Endothelial cell of umbilical vein (primary cell): ENCODE measurements around the gene SUSD5. TPM values are rescaled to one million over a fixed set of nuclear protein-coding genes. Genes with fewer than 3 reads are reported as not detected.

Source experiments
- BruUV-seq: library from RNA; stranded (reverse); fragments of 400-500 nt; replicated peaks from 2 replicates; lab custom pipeline; 2021; lab: Mats Ljungman, UMichigan
- CTCF ChIA-PET: fragments of 300-600, 350-600 bp; sonication (Branson Sonifier 250); formaldehyde crosslinking; loops from one replicate; lab custom pipeline; 2021; ENCODE audit warnings: antibody characterized with exemption, inconsistent platforms; lab: Charles Lee
- POLR2A ChIA-PET: fragments of 300-600, 350-600 bp; sonication (Branson Sonifier 250); formaldehyde crosslinking; loops from one replicate; lab custom pipeline; 2021; ENCODE audit warnings: antibody characterized with exemption, inconsistent platforms; lab: Charles Lee
- DNase-seq: peaks from one replicate; pipeline ENCODE4 v3.0.0-alpha.2; 2011; ENCODE audit warnings: low read depth, low spot score
- FAIRE-seq: peaks from 2 replicates; lab custom pipeline; 2011; peaks lifted over from hg19 to GRCh38; lab: Jason Lieb, UNC
- H2AFZ ChIP-seq: 2 replicates; pipeline ENCODE4 v1.6.0; 2012; ENCODE audit warnings: low read depth, low read length, control low read depth, inconsistent platforms
- H3K27ac ChIP-seq: 2 replicates; pipeline ENCODE4 v1.5.1; 2011; ENCODE audit warnings: low read depth, mild to moderate bottlenecking, control low read depth, low read length, moderate library complexity; ENCODE audit not compliant: insufficient read depth
- H3K27me3 ChIP-seq, 2 experiments: 2 replicates each; pipeline versions ENCODE4 v1.6.0 to v1.6.1; 2011; ENCODE audit warnings: low read length in 2 of 2, mixed read lengths in 1 of 2; ENCODE audit not compliant: control insufficient read depth in 2 of 2, insufficient read depth in 2 of 2
- H3K36me3 ChIP-seq, 2 experiments: 2 replicates in 1 of 2; 3 replicates in 1 of 2; pipeline ENCODE4 v1.5.1; 2011; ENCODE audit warnings: low read length in 2 of 2, mild to moderate bottlenecking in 1 of 2, moderate library complexity in 1 of 2; ENCODE audit not compliant: control insufficient read depth in 2 of 2, insufficient read depth in 2 of 2; ENCODE audit errors: extremely low read depth in 1 of 2
- H3K4me1 ChIP-seq: 3 replicates; pipeline ENCODE4 v1.5.1; 2011; ENCODE audit warnings: mild to moderate bottlenecking, low read length; ENCODE audit not compliant: control insufficient read depth, insufficient read depth; ENCODE audit errors: extremely low read depth
- H3K4me2 ChIP-seq: 2 replicates; pipeline ENCODE4 v1.6.1; 2011; ENCODE audit warnings: low read length, control low read depth, mixed read lengths; ENCODE audit not compliant: insufficient read depth
- H3K4me3 ChIP-seq, 3 experiments: fragments of 200-600 bp in 1 of 3; sonication (generic), shearing (Covaris generic) in 1 of 3; replicated peaks in 1 of 3; 2 replicates each; pipeline ENCODE4 v1.5.1; 2011 to 2016; ENCODE audit warnings: control low read depth in 3 of 3, low read length in 3 of 3, mild to moderate bottlenecking in 2 of 3, inconsistent platforms in 1 of 3, low read depth in 1 of 3, moderate library complexity in 1 of 3; ENCODE audit not compliant: insufficient read depth in 1 of 3
- H3K79me2 ChIP-seq: 2 replicates; pipeline ENCODE4 v1.6.0; 2012; ENCODE audit warnings: low read length, inconsistent platforms; ENCODE audit not compliant: control insufficient read depth, insufficient read depth
- H3K9ac ChIP-seq: replicated peaks from 2 replicates; pipeline ENCODE3; 2011; ENCODE audit warnings: low read length, control low read depth; ENCODE audit not compliant: insufficient read depth; ENCODE audit errors: extremely low read depth
- H3K9me1 ChIP-seq: replicated peaks from 3 replicates; pipeline ENCODE4 v1.6.0; 2011; ENCODE audit warnings: mild to moderate bottlenecking, low read length; ENCODE audit not compliant: control insufficient read depth, insufficient read depth; ENCODE audit errors: extremely low read depth
- H3K9me3 ChIP-seq: replicated peaks from 2 replicates; pipeline ENCODE4 v1.5.1; 2012; ENCODE audit warnings: low read length, inconsistent platforms; ENCODE audit not compliant: control insufficient read depth, insufficient read depth
- H4K20me1 ChIP-seq: replicated peaks from 2 replicates; pipeline ENCODE3; 2011; ENCODE audit warnings: mild to moderate bottlenecking, low read length; ENCODE audit not compliant: control insufficient read depth, insufficient read depth; ENCODE audit errors: extremely low read depth
- CTCF ChIP-seq, 2 donors: IDR thresholded peaks; 1 replicate in 1 of 2; 2 replicates in 1 of 2; pipeline ENCODE4 v1.5.1; 2011; ENCODE audit warnings: low read length in 2 of 2, mild to moderate bottlenecking in 2 of 2, moderate library complexity in 2 of 2, control low read depth in 1 of 2, inconsistent platforms in 1 of 2, low read depth in 1 of 2; ENCODE audit not compliant: insufficient read depth in 1 of 2; ENCODE audit errors: extremely low read depth in 1 of 2
- EZH2 ChIP-seq: IDR thresholded peaks from 2 replicates; pipeline ENCODE4 v1.6.1; 2012; ENCODE audit warnings: borderline replicate concordance, low read depth, mild to moderate bottlenecking, moderate library complexity, low read length, inconsistent platforms; ENCODE audit not compliant: severe bottlenecking
- FOS ChIP-seq: IDR thresholded peaks from 2 replicates; pipeline ENCODE4 v1.6.1; 2011; ENCODE audit warnings: mild to moderate bottlenecking, low read length, moderate library complexity, borderline replicate concordance; ENCODE audit not compliant: insufficient read depth
- GATA2 ChIP-seq: IDR thresholded peaks from 2 replicates; pipeline ENCODE4 v1.7.0; 2011; ENCODE audit warnings: low read depth, mild to moderate bottlenecking, moderate library complexity, mixed read lengths, low read length; ENCODE audit not compliant: insufficient read length, insufficient read depth
- JUN ChIP-seq: IDR thresholded peaks from 2 replicates; pipeline ENCODE4 v1.6.1; 2011; ENCODE audit warnings: borderline replicate concordance, low read depth; ENCODE audit not compliant: insufficient read length, insufficient read depth
- MAX ChIP-seq: IDR thresholded peaks from 2 replicates; pipeline ENCODE4 v1.6.1; 2011; ENCODE audit not compliant: insufficient read depth, insufficient read length
- MYC ChIP-seq: IDR thresholded peaks from one replicate; pipeline ENCODE4 v1.6.1; 2011; ENCODE audit warnings: mild to moderate bottlenecking, low read depth, low read length
- POLR2A ChIP-seq: IDR thresholded peaks from 2 replicates; pipeline ENCODE4 v1.6.1; 2012; ENCODE audit warnings: low read depth, mild to moderate bottlenecking, control low read depth, low read length
- POLR2AphosphoS5 ChIP-seq: IDR thresholded peaks from 2 replicates; pipeline ENCODE4 v1.6.1; 2012; ENCODE audit warnings: low read depth, mild to moderate bottlenecking, control low read depth, low read length, moderate library complexity; ENCODE audit not compliant: insufficient read depth
- dilution Hi-C: fragments of 300-500 bp; cut with MboI; formaldehyde crosslinking; loops from one replicate; pipeline ENCODE4 v1.15.0; 2019; ENCODE audit warnings: low sequenced_read_pairs; ENCODE audit not compliant: extremely low pct_ligation_motif_present
- intact Hi-C: fragments of 100-400 bp; cut with micrococcal nuclease; formaldehyde crosslinking; loops from one replicate; pipeline ENCODE4 v1.10.0; 2022
- polyA plus RNA-seq, 4 experiments: library from polyadenylated mRNA; depleted of rRNA in 3 of 4; stranded (reverse) in 3 of 4; unstranded in 1 of 4; fragments of >200 nt; gene quantifications; 2 replicates each; pipeline versions ENCODE4 v1.2.1 to v1.2.3, GENCODE V29; 2011 to 2012; ENCODE audit warnings: missing spikeins in 1 of 4
- total RNA-seq: library from RNA; stranded (reverse); gene quantifications from 2 replicates; pipeline ENCODE4 v1.2.3, GENCODE V29; 2021

The SUSD5 gene
- total and polyA plus RNA-seq, 2 donors (not counting 3 experiments of a cell fraction or from before 2014, with no cell fraction given) = 7.7 to 18.8 TPM

GRCh38 chr3:33119891-33120290, 98.7 kb downstream of the SUSD5 start:
- no peaks in the 10 kb centered on the region for H3K9me1 ChIP-seq
- H3K4me2 ChIP-seq = no peak overlapping the region
- intact Hi-C loops (loop anchor here (5.0 kb wide), 1 partner anchor 197 kb away; no protein-coding TSS in a partner anchor), dilution Hi-C loops (no loop called here)
- DNase-seq (no peak), FAIRE-seq (no peak)
- H2AFZ ChIP-seq = no peak overlapping the region
- no peaks in the 10 kb centered on the region for H3K9me3 ChIP-seq
- peaks cover 7 to 18% of the 10 kb centered on the region in 2 experiments for H3K36me3 ChIP-seq
- CTCF ChIA-PET = interaction anchor here (1.4 kb wide), 1 partner anchor 12 kb away, joined by 5 read pairs; no protein-coding TSS in a partner anchor
- no peaks in the 10 kb centered on the region for H3K27me3 ChIP-seq
- H4K20me1 ChIP-seq = no peaks in the 10 kb centered on the region
- peaks cover 32% of the 10 kb centered on the region for H3K79me2 ChIP-seq
- H3K4me3 ChIP-seq = no peak overlapping the region
- POLR2A ChIA-PET = no interaction called here
- no peak overlapping the region for H3K9ac ChIP-seq
- TF ChIP-seq CTCF (IDR thresholded peaks at IDR 0.05; ENCODE audit: extremely low read depth in 1 of 2, insufficient read depth in 1 of 2, low read depth in 1 of 2, low read length in 2 of 2) = no peak
- TF ChIP-seq GATA2 = no peak
- no peak for TF ChIP-seq POLR2AphosphoS5
- no peak for TF ChIP-seq EZH2
- TF ChIP-seq POLR2A = no peak
- TF ChIP-seq MYC = no peak
- TF ChIP-seq MAX = no peak
- TF ChIP-seq FOS = no peak
- TF ChIP-seq JUN = no peak
- no TSS peak for BruUV-seq
- H3K4me1 ChIP-seq = peaks cover 12% of the 10 kb centered on the region
- H3K27ac ChIP-seq = no peak overlapping the region
